Posterior cingulate gyrus (tissue), 11 donors: ENCODE data around the gene ARID2.

Source experiments
- DNase-seq, 10 donors: peaks; one replicate each; pipeline versions ENCODE4 v3.0.0 to v3.0.0-alpha.2; 2020 to 2021; ENCODE audit warnings: mixed read lengths in 3 of 10
- intact Hi-C: fragments of 100-400 bp; cut with DNase I; formaldehyde crosslinking; loops from one replicate; pipeline ENCODE4 v1.15.1; 2023

ARID2 gene

GRCh38 chr12:45914090-45914489 lies 184.6 kb downstream of the ARID2 start:
- intact Hi-C loops = no loop called here

GRCh38 chr12:45915405-45915804 lies 185.9 kb downstream of the ARID2 start:
- intact Hi-C loops = no loop called here
- no peak for DNase-seq

More at GRCh38 chr12:45914090-45914489, 184.6 kb downstream of the ARID2 start:
- no peak for DNase-seq

DNA sequence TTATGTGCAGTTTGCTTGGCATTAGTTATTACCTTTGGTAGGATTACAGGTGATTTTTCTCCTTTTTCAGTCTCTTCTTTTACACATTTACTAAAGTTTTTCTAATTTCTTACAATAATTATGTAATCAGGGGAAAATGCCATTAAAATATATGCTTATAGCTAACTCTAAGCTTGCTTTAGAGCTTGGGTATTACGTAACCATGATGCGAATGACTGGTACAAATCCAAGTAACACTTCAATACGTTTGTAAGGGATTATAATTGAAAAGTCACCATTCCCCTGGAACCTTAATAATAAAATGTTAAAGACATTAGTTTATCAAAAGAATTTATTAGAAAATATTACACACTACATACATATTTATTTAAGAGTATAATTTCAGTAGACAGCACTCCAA lies 189.3 kb downstream of the ARID2 start:
- intact Hi-C loops = no loop called here
- DNase-seq = no peak

DNA sequence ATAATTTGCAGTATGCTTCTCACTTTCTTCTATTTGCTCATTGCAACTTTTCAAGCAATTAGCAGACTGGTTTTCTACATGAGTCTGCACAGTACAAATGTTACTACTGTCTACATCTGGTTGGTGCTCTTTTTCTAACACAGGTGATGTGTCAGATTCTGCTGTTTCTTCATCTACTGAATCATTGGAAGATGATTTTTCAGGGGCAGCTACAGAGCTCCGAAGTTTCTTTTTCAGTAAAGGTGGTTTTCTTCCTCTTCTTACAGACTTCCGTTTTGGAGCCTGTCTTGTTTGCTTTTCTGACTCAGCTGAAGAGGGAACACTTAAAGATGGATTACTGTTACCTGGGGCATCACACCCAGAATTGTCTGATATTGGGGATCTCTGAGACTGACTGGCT lies 198.8 kb downstream of the ARID2 start:
- intact Hi-C loops = no loop called here
- no peak for DNase-seq

- intact Hi-C loops = no loop called here
- no peak for DNase-seq
These were observed 200.9 kb downstream of the ARID2 start for GRCh38 chr12:45930369-45930768.

- no peak for DNase-seq
- intact Hi-C loops = no loop called here
These were observed 204.0 kb downstream of the ARID2 start for GRCh38 chr12:45933504-45933903.

DNA sequence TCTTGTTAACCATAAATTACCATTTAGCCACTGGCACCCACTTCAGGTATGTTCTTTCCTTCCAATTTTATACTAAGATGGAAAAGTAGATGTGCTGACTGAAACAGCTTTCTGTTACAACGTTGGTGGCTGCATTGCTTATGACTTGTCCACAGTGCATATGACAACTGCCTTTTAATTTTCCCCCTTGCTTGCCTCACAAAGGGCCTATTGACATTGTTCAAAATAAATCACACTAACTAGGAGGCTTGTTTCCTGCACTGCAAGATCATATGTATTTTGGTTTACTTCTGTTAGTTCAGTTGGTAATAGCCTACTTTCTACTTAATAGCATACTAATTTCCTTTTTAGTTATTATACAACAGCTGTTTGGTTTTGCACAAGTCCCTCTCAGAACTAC lies 205.4 kb downstream of the ARID2 start:
- no peak for DNase-seq
- intact Hi-C loops = no loop called here

- intact Hi-C loops = no loop called here
- DNase-seq = no peak
These were observed 209.1 kb downstream of the ARID2 start for GRCh38 chr12:45938566-45938965.

DNA sequence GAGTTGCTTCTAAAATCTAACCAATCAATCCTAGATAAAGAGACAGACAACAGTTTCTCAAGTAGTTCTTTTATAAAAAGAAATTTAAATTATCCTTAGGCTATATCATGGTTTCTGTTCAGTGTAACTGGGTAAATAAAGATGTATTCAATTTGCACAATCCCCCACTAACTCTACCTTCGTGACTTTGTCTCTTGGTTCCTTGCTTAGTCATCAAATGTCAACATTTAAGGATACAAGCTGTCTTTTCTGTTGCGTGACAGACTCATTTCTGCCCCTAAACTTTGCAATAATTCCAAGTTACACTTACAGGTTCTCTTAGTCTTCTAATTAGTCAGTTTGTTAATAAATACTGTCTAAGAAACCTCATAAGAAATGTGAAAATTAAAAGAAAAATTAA lies 210.3 kb downstream of the ARID2 start:
- intact Hi-C loops = no loop called here
- no peak for DNase-seq

- intact Hi-C loops = no loop called here
- no peak for DNase-seq
These were observed 215.3 kb downstream of the ARID2 start for GRCh38 chr12:45944771-45945170.

DNA sequence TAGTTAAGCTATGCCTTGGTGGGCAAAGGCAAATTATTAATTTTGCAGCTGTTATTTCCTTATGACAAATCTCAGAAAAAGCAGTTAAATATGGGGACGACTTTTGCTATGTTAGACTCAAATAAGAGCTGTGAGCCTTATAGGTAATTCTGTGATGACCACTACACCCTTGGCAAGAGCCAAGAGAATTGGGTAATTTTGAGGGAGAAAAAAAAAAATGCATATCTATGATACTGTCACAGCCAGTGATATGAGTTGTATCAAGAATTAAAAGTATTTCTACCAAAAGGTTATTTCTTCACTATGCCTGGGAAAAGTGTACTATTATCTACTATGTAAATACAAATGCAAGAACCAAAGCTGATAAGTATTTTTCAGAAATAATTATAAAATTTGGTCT lies 216.9 kb downstream of the ARID2 start:
- DNase-seq = no peak
- intact Hi-C loops = no loop called here

DNA sequence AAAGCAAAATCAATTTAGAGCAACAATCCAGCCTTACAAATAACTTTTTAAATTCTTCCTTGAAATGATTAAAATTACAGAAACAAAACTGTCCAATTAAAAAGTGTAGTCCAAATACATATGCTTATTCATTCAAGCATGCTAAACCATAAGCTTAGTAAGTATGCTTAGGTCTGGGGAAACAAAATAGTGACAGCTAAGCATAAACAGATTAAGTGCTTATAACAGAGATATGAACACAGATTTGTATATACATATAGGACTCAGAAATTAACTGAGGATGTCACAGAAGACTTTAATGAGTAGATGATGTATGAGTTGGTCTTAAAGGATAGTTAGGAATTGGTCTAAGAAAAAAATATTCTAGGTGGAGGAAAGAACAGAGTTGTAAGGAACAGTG lies 219.0 kb downstream of the ARID2 start:
- intact Hi-C loops = no loop called here
- no peak for DNase-seq
